Astrocyte (in vitro differentiated cells and primary cell): Measurements from ENCODE around the gene SLC26A2. TPM values are rescaled to one million over a fixed set of nuclear protein-coding genes. Genes with fewer than 3 reads are reported as not detected.

Experiments used
- DNase-seq: peaks from one replicate; pipeline ENCODE4 v3.0.0-alpha.2; 2010; ENCODE audit warnings: low read depth
- FAIRE-seq: peaks from 2 replicates; lab custom pipeline; 2011; peaks lifted over from hg19 to GRCh38; lab: Jason Lieb, UNC
- H2AFZ ChIP-seq: 2 replicates; pipeline ENCODE4 v1.6.0; 2012; ENCODE audit warnings: low read depth, low read length, inconsistent platforms
- H3K27ac ChIP-seq: 2 replicates; pipeline ENCODE4 v1.5.1; 2011; ENCODE audit warnings: low read depth, low read length, inconsistent platforms
- H3K27me3 ChIP-seq: 2 replicates; pipeline ENCODE4 v1.6.0; 2011; ENCODE audit warnings: low read length, inconsistent platforms; ENCODE audit not compliant: insufficient read depth
- H3K36me3 ChIP-seq: 2 replicates; pipeline ENCODE4 v1.5.1; 2011; ENCODE audit warnings: low read length, inconsistent platforms; ENCODE audit not compliant: insufficient read depth
- H3K4me1 ChIP-seq: 2 replicates; pipeline ENCODE4 v1.5.1; 2011; ENCODE audit warnings: low read length, inconsistent platforms; ENCODE audit not compliant: insufficient read depth
- H3K4me2 ChIP-seq: 2 replicates; pipeline ENCODE4 v1.6.0; 2012; ENCODE audit warnings: low read length, inconsistent platforms
- H3K4me3 ChIP-seq: 2 replicates; pipeline ENCODE4 v1.5.1; 2011; ENCODE audit warnings: low read depth, mild to moderate bottlenecking, low read length, inconsistent platforms; ENCODE audit not compliant: insufficient read depth
- H3K79me2 ChIP-seq: 2 replicates; pipeline ENCODE4 v1.6.0; 2012; ENCODE audit warnings: mild to moderate bottlenecking, low read length, inconsistent platforms; ENCODE audit not compliant: insufficient read depth
- H3K9ac ChIP-seq: 2 replicates; pipeline ENCODE4 v1.6.0; 2012; ENCODE audit warnings: mild to moderate bottlenecking, low read length, inconsistent platforms
- H3K9me3 ChIP-seq: 2 replicates; pipeline ENCODE4 v1.5.1; 2012; ENCODE audit warnings: low read depth, mild to moderate bottlenecking, low read length, inconsistent platforms; ENCODE audit not compliant: insufficient read depth
- H4K20me1 ChIP-seq: 2 replicates; pipeline ENCODE4 v1.6.0; 2012; ENCODE audit warnings: low read length, inconsistent platforms; ENCODE audit not compliant: insufficient read depth
- H3K27ac Mint-ChIP-seq: one replicate; pipeline ENCODE4 v1.8.0; 2021; ENCODE audit warnings: mild to moderate bottlenecking, mixed read lengths; ENCODE audit not compliant: unreplicated experiment
- H3K27me3 Mint-ChIP-seq: one replicate; pipeline ENCODE4 v1.8.0; 2021; ENCODE audit warnings: low read depth, mixed read lengths; ENCODE audit not compliant: unreplicated experiment
- H3K36me3 Mint-ChIP-seq: one replicate; pipeline ENCODE4 v1.8.0; 2021; ENCODE audit warnings: low read depth, mixed read lengths; ENCODE audit not compliant: unreplicated experiment
- H3K4me1 Mint-ChIP-seq: one replicate; pipeline ENCODE4 v1.8.0; 2021; ENCODE audit warnings: low read depth, mixed read lengths; ENCODE audit not compliant: unreplicated experiment
- H3K4me3 Mint-ChIP-seq: one replicate; pipeline ENCODE4 v1.8.0; 2021; ENCODE audit warnings: mild to moderate bottlenecking, moderate library complexity, mixed read lengths; ENCODE audit not compliant: unreplicated experiment
- H3K9me3 Mint-ChIP-seq: one replicate; pipeline ENCODE4 v1.8.0; 2021; ENCODE audit warnings: mild to moderate bottlenecking, mixed read lengths; ENCODE audit not compliant: unreplicated experiment
- CTCF ChIP-seq: IDR thresholded peaks from 2 replicates; pipeline ENCODE4 v1.5.1; 2011; ENCODE audit warnings: low read depth, mild to moderate bottlenecking, inconsistent platforms, low read length, moderate library complexity; ENCODE audit not compliant: insufficient read depth
- EZH2 ChIP-seq: IDR thresholded peaks from 2 replicates; pipeline ENCODE4 v1.6.1; 2012; ENCODE audit warnings: mild to moderate bottlenecking, low read length, inconsistent platforms; ENCODE audit not compliant: insufficient read depth
- total RNA-seq: library from RNA; stranded (reverse); gene quantifications from 2 replicates; pipeline ENCODE4 v1.2.1, GENCODE V29; 2021

The SLC26A2 gene
- total RNA-seq, 1 donor from 2014 or later, result 19.8 TPM

- H3K4me1 ChIP-seq, result peaks cover 20% of the 10 kb centered on the region
- peak overlapping the region; percentile 93 for H3K9ac ChIP-seq
- FAIRE-seq (no peak), DNase-seq (peak; percentile 34)
- H3K27ac Mint-ChIP-seq, result peak overlapping the region; percentile 90
- peaks cover 8% of the 10 kb centered on the region for H3K4me1 Mint-ChIP-seq
- H4K20me1 ChIP-seq, result peaks cover 42% of the 10 kb centered on the region
- H3K79me2 ChIP-seq, result peaks cover 68% of the 10 kb centered on the region
- no peaks in the 10 kb centered on the region for H3K27me3 Mint-ChIP-seq
- H3K27ac ChIP-seq, result peak overlapping the region; percentile 91
- peak overlapping the region; percentile 86 for H3K4me3 ChIP-seq
- no peaks in the 10 kb centered on the region for H3K27me3 ChIP-seq
- H2AFZ ChIP-seq, result peak overlapping the region; percentile 91
- peak overlapping the region; percentile 97 for H3K4me2 ChIP-seq
- no peaks in the 10 kb centered on the region for H3K9me3 Mint-ChIP-seq
- peak overlapping the region; percentile 91 for H3K4me3 Mint-ChIP-seq
- no peaks in the 10 kb centered on the region for H3K9me3 ChIP-seq
- TF ChIP-seq CTCF (no peak), EZH2 (no peak)
- peaks cover 12% of the 10 kb centered on the region for H3K36me3 ChIP-seq
- peaks cover 8% of the 10 kb centered on the region for H3K36me3 Mint-ChIP-seq
These were observed 40.6 kb downstream of the SLC26A2 start for GRCh38 chr5:150000990-150001659.

GRCh38 chr5:150001660-150002486, 41.3 kb downstream of the SLC26A2 start:
- peak; percentile 64 for DNase-seq

More at GRCh38 chr5:150001660-150002486, 41.3 kb downstream of the SLC26A2 start:
- peaks cover 48% of the 10 kb centered on the region for H4K20me1 ChIP-seq
- H3K4me1 Mint-ChIP-seq, result peaks cover 8% of the 10 kb centered on the region
- peaks cover 19% of the 10 kb centered on the region for H3K36me3 ChIP-seq
- H3K9me3 Mint-ChIP-seq, result no peaks in the 10 kb centered on the region
- H3K27me3 Mint-ChIP-seq, result no peaks in the 10 kb centered on the region
- H2AFZ ChIP-seq, result no peak overlapping the region
- H3K4me2 ChIP-seq, result peak overlapping the region; percentile 97
- H3K4me1 ChIP-seq, result peaks cover 20% of the 10 kb centered on the region
- H3K9me3 ChIP-seq, result no peaks in the 10 kb centered on the region
- H3K4me3 Mint-ChIP-seq, result peak overlapping the region; percentile 91
- H3K79me2 ChIP-seq, result peaks cover 76% of the 10 kb centered on the region
- H3K36me3 Mint-ChIP-seq, result peaks cover 8% of the 10 kb centered on the region
- H3K27me3 ChIP-seq, result no peaks in the 10 kb centered on the region
- peak overlapping the region; percentile 86 for H3K4me3 ChIP-seq
- no peak for FAIRE-seq
- TF ChIP-seq EZH2 (no peak), CTCF (peak; percentile 75)
- peak overlapping the region; percentile 90 for H3K27ac Mint-ChIP-seq
- peak overlapping the region; percentile 93 for H3K9ac ChIP-seq
- peak overlapping the region; percentile 91 for H3K27ac ChIP-seq
